Osteoblast (primary cell): ENCODE measurements around the gene RASA3. TPM values are rescaled to one million over a fixed set of nuclear protein-coding genes. Genes with fewer than 3 reads are reported as not detected.

Experiments
- DNase-seq: peaks from one replicate; pipeline ENCODE4 v3.0.0; 2011; ENCODE audit warnings: low spot score, mixed read lengths; ENCODE audit not compliant: insufficient read length; ENCODE audit errors: missing footprints
- H2AFZ ChIP-seq: 2 replicates; pipeline ENCODE4 v1.6.0; 2011; ENCODE audit warnings: mild to moderate bottlenecking, low read length
- H3K27ac ChIP-seq: 2 replicates; pipeline ENCODE4 v1.5.1; 2011; ENCODE audit warnings: mild to moderate bottlenecking, low read depth, low read length, moderate library complexity
- H3K27me3 ChIP-seq: 2 replicates; pipeline ENCODE4 v1.6.0; 2012; ENCODE audit warnings: mild to moderate bottlenecking, control low read depth, inconsistent platforms, low read length, moderate library complexity; ENCODE audit not compliant: insufficient read depth
- H3K36me3 ChIP-seq: 2 replicates; pipeline ENCODE4 v1.5.1; 2011; ENCODE audit warnings: mild to moderate bottlenecking, low read length, control low read depth, moderate library complexity; ENCODE audit not compliant: insufficient read depth
- H3K4me1 ChIP-seq: 2 replicates; pipeline ENCODE4 v1.5.1; 2011; ENCODE audit warnings: mild to moderate bottlenecking, low read length, control low read depth, moderate library complexity; ENCODE audit not compliant: insufficient read depth
- H3K4me2 ChIP-seq: 2 replicates; pipeline ENCODE4 v1.6.0; 2011; ENCODE audit warnings: mild to moderate bottlenecking, low read length; ENCODE audit not compliant: insufficient read depth
- H3K4me3 ChIP-seq: fragments of 200-600 bp; sonication (generic); 3 replicates; pipeline ENCODE4 v1.5.1; 2012; ENCODE audit warnings: mild to moderate bottlenecking, low read length, inconsistent platforms; ENCODE audit not compliant: insufficient read depth
- H3K79me2 ChIP-seq: 2 replicates; pipeline ENCODE4 v1.6.0; 2012; ENCODE audit warnings: mild to moderate bottlenecking, low read length, control low read depth, inconsistent platforms; ENCODE audit not compliant: insufficient read depth
- H3K9me3 ChIP-seq: 2 replicates; pipeline ENCODE4 v1.5.1; 2011; ENCODE audit warnings: low read depth, low read length, control low read depth
- H4K20me1 ChIP-seq: 2 replicates; pipeline ENCODE4 v1.6.0; 2012; ENCODE audit warnings: mild to moderate bottlenecking, low read length, control low read depth; ENCODE audit not compliant: insufficient read depth
- CTCF ChIP-seq: IDR thresholded peaks from 2 replicates; pipeline ENCODE4 v1.5.1; 2011; ENCODE audit warnings: mild to moderate bottlenecking, low read depth, low read length, moderate library complexity; ENCODE audit errors: extremely low read depth
- total RNA-seq: library from RNA; depleted of rRNA; stranded (reverse); fragments of >200 nt; gene quantifications from 2 replicates; pipeline ENCODE4 v1.2.3, GENCODE V29; 2012

Gene RASA3
- total RNA-seq, 1 donor, result 41.3 TPM

GRCh38 chr13:113954046-113954835, 178.2 kb downstream of the RASA3 start:
- Histone ChIP-seq H3K27ac (no peak overlapping the region), H4K20me1 (peaks cover 2% of the 10 kb centered on the region), H3K4me2 (no peak overlapping the region), H3K27me3 (no peaks in the 10 kb centered on the region), H3K4me1 (no peaks in the 10 kb centered on the region), H3K4me3 (no peak overlapping the region), H3K79me2 (no peaks in the 10 kb centered on the region), H3K36me3 (peaks cover 12% of the 10 kb centered on the region), H2AFZ (no peak overlapping the region), H3K9me3 (no peaks in the 10 kb centered on the region)
- no peak for TF ChIP-seq CTCF
- DNase-seq, result no peak

GRCh38 chr13:113953561-113953960, 178.9 kb downstream of the RASA3 start:
- DNase-seq, result no peak
- TF ChIP-seq CTCF, result no peak

GRCh38 chr13:113952983-113953520, 179.4 kb downstream of the RASA3 start:
- Histone ChIP-seq H3K4me3 (no peak overlapping the region), H3K4me2 (no peak overlapping the region), H3K27me3 (no peaks in the 10 kb centered on the region), H3K9me3 (no peaks in the 10 kb centered on the region), H3K79me2 (no peaks in the 10 kb centered on the region), H3K36me3 (peaks cover 12% of the 10 kb centered on the region), H2AFZ (no peak overlapping the region), H3K4me1 (no peaks in the 10 kb centered on the region), H4K20me1 (peaks cover 2% of the 10 kb centered on the region), H3K27ac (no peak overlapping the region)
- no peak for TF ChIP-seq CTCF
- no peak for DNase-seq

More at GRCh38 chr13:113953561-113953960, 178.9 kb downstream of the RASA3 start:
- Histone ChIP-seq H3K4me1 (no peaks in the 10 kb centered on the region), H2AFZ (no peak overlapping the region), H3K4me2 (no peak overlapping the region), H3K9me3 (no peaks in the 10 kb centered on the region), H3K4me3 (no peak overlapping the region), H3K36me3 (peaks cover 12% of the 10 kb centered on the region), H3K27ac (no peak overlapping the region), H4K20me1 (peaks cover 2% of the 10 kb centered on the region), H3K79me2 (no peaks in the 10 kb centered on the region), H3K27me3 (no peaks in the 10 kb centered on the region)
